NCI-H2196 treated with DMSO at 0.1 percent for 48 hours (cell line): ENCODE measurements around the gene RAB35.
"Not testable (repeated sequence)": the region's sequence is repeated elsewhere in the genome, so short reads cannot be mapped to it uniquely, and the experiment has no call there.

Experiments used
- DNase-seq: peaks from one replicate; lab custom pipeline; 2025; ENCODE audit not compliant: unreplicated experiment; lab: John Stamatoyannopoulos, UW

The RAB35 gene

GRCh38 chr12:120064054-120064940 is 52.3 kb downstream of the RAB35 start:
- no peak for DNase-seq

GRCh38 chr12:120062976-120063579 is 53.5 kb downstream of the RAB35 start:
- DNase-seq: no peak

GRCh38 chr12:120061575-120062214 is 54.9 kb downstream of the RAB35 start:
- DNase-seq: no peak

- no peak for DNase-seq
Measured at GRCh38 chr12:120060717-120061116, 55.8 kb downstream of the RAB35 start.

- no peak for DNase-seq
Measured at GRCh38 chr12:120060196-120060595, 56.4 kb downstream of the RAB35 start.

GRCh38 chr12:120056739-120057138 is 59.8 kb downstream of the RAB35 start:
- no peak for DNase-seq

- DNase-seq: no peak
Measured at GRCh38 chr12:120055231-120056000, 61.1 kb downstream of the RAB35 start.

- DNase-seq: no peak
Measured at GRCh38 chr12:120054293-120054692, 62.3 kb downstream of the RAB35 start.

- DNase-seq: no peak
Measured at GRCh38 chr12:120051535-120051934, 65.0 kb downstream of the RAB35 start.

- DNase-seq: no peak
Measured at GRCh38 chr12:120049426-120049825, 67.1 kb downstream of the RAB35 start.

- no peak for DNase-seq
Measured at GRCh38 chr12:120048263-120048662, 68.3 kb downstream of the RAB35 start.

GRCh38 chr12:120047072-120047471 is 69.5 kb downstream of the RAB35 start:
- no peak for DNase-seq

GRCh38 chr12:120045367-120045766 is 71.2 kb downstream of the RAB35 start:
- not testable (repeated sequence) for DNase-seq
